ENCODE results near the gene DBX1. TPM values are rescaled to one million over a fixed set of nuclear protein-coding genes. Genes with fewer than 3 reads are reported as not detected.
"Not testable (repeated sequence)": the region's sequence is repeated elsewhere in the genome, so short reads cannot be mapped to it uniquely, and the experiment has no call there.

Gene DBX1
- total RNA-seq, result not detected
- polyA plus RNA-seq, result not detected

GRCh38 chr11:20160425-20161229 is at the start of gene DBX1:
TSS of gene DBX1 (minus strand) at chr11:20160475. CDS start at chr11:20160324, 151 bp downstream.
- Histone ChIP-seq H3K36me3 (ENCODE audit: insufficient read depth) (no peaks in the 10 kb centered on the region), H3K4me3 (ENCODE audit: low read depth, low read length) (no peak within 1 kb of the TSS), H3K4me1 (ENCODE audit: insufficient read depth) (peaks cover 2% of the 10 kb centered on the region), H3K27ac (ENCODE audit: low read depth) (no peak within 1 kb of the TSS)
- WGBS, result 3% methylated on average over 30 of the region's 30 CpGs
- no peak for DNase-seq (ENCODE audit: extremely low spot score)

GRCh38 chr11:20208622-20209111 is 48.4 kb upstream of the DBX1 start:
- H3K4me1 ChIP-seq (ENCODE audit: insufficient read depth), result no peaks in the 10 kb centered on the region
- no peak overlapping the region for H3K4me3 ChIP-seq (ENCODE audit: low read depth, low read length)
- no peaks in the 10 kb centered on the region for H3K36me3 ChIP-seq (ENCODE audit: insufficient read depth)
- no peak for DNase-seq (ENCODE audit: extremely low spot score)
- 17% methylated on average over 16 of the region's 16 CpGs for WGBS
- no peak overlapping the region for H3K27ac ChIP-seq (ENCODE audit: low read depth)

- Histone ChIP-seq H3K36me3 (ENCODE audit: insufficient read depth) (no peaks in the 10 kb centered on the region), H3K27ac (ENCODE audit: low read depth) (no peak overlapping the region), H3K4me3 (ENCODE audit: low read depth, low read length) (no peak overlapping the region), H3K4me1 (ENCODE audit: insufficient read depth) (no peaks in the 10 kb centered on the region)
- DNase-seq (ENCODE audit: extremely low spot score), result no peak
- 6% methylated on average over 33 of the region's 33 CpGs for WGBS
Measured at GRCh38 chr11:20207781-20208621, 47.7 kb upstream of the DBX1 start.

GRCh38 chr11:20205807-20206206 is 45.5 kb upstream of the DBX1 start:
- DNase-seq (ENCODE audit: extremely low spot score), result no peak
- H3K36me3 ChIP-seq (ENCODE audit: insufficient read depth), result no peaks in the 10 kb centered on the region
- H3K27ac ChIP-seq (ENCODE audit: low read depth), result no peak overlapping the region
- no peaks in the 10 kb centered on the region for H3K4me1 ChIP-seq (ENCODE audit: insufficient read depth)
- no peak overlapping the region for H3K4me3 ChIP-seq (ENCODE audit: low read depth, low read length)

GRCh38 chr11:20204681-20205080 is 44.4 kb upstream of the DBX1 start:
- Histone ChIP-seq H3K4me3 (ENCODE audit: low read depth, low read length) (no peak overlapping the region), H3K27ac (ENCODE audit: low read depth) (no peak overlapping the region), H3K36me3 (ENCODE audit: insufficient read depth) (no peaks in the 10 kb centered on the region), H3K4me1 (ENCODE audit: insufficient read depth) (no peaks in the 10 kb centered on the region)
- no peak for DNase-seq (ENCODE audit: extremely low spot score)

- no peak for DNase-seq (ENCODE audit: extremely low spot score)
- H3K4me1 ChIP-seq (ENCODE audit: insufficient read depth), result no peaks in the 10 kb centered on the region
- H3K27ac ChIP-seq (ENCODE audit: low read depth), result no peak overlapping the region
- H3K4me3 ChIP-seq (ENCODE audit: low read depth, low read length), result no peak overlapping the region
- H3K36me3 ChIP-seq (ENCODE audit: insufficient read depth), result no peaks in the 10 kb centered on the region
Measured at GRCh38 chr11:20203831-20204230, 43.6 kb upstream of the DBX1 start.

- Histone ChIP-seq H3K4me3 (ENCODE audit: low read depth, low read length) (no peak overlapping the region), H3K4me1 (ENCODE audit: insufficient read depth) (no peaks in the 10 kb centered on the region), H3K36me3 (ENCODE audit: insufficient read depth) (no peaks in the 10 kb centered on the region), H3K27ac (ENCODE audit: low read depth) (no peak overlapping the region)
- DNase-seq (ENCODE audit: extremely low spot score), result no peak
- WGBS, result 43% methylated on average over 2 of the region's 2 CpGs
Measured at GRCh38 chr11:20201231-20201630, 41.0 kb upstream of the DBX1 start.

- H3K36me3 ChIP-seq (ENCODE audit: insufficient read depth); H3K4me1 ChIP-seq (ENCODE audit: insufficient read depth); H3K27ac ChIP-seq (ENCODE audit: low read depth); H3K4me3 ChIP-seq (ENCODE audit: low read depth, low read length); DNase-seq (ENCODE audit: extremely low spot score): not testable (repeated sequence)
- 16% methylated on average over 5 of the region's 5 CpGs for WGBS
Measured at GRCh38 chr11:20200331-20200955, 40.2 kb upstream of the DBX1 start.

- no peak for DNase-seq (ENCODE audit: extremely low spot score)
- Histone ChIP-seq H3K36me3 (ENCODE audit: insufficient read depth) (no peaks in the 10 kb centered on the region), H3K27ac (ENCODE audit: low read depth) (no peak overlapping the region), H3K4me1 (ENCODE audit: insufficient read depth) (no peaks in the 10 kb centered on the region), H3K4me3 (ENCODE audit: low read depth, low read length) (no peak overlapping the region)
- 31% methylated on average over 2 of the region's 2 CpGs for WGBS
Measured at GRCh38 chr11:20197881-20198280, 37.6 kb upstream of the DBX1 start.

GRCh38 chr11:20194470-20194869 is 34.2 kb upstream of the DBX1 start:
- 63% methylated on average over 2 of the region's 2 CpGs for WGBS
- Histone ChIP-seq H3K4me1 (ENCODE audit: insufficient read depth) (no peaks in the 10 kb centered on the region), H3K27ac (ENCODE audit: low read depth) (no peak overlapping the region), H3K36me3 (ENCODE audit: insufficient read depth) (no peaks in the 10 kb centered on the region), H3K4me3 (ENCODE audit: low read depth, low read length) (no peak overlapping the region)
- DNase-seq (ENCODE audit: extremely low spot score), result no peak

GRCh38 chr11:20193307-20193706 is 33.0 kb upstream of the DBX1 start:
- no peaks in the 10 kb centered on the region for H3K4me1 ChIP-seq (ENCODE audit: insufficient read depth)
- H3K4me3 ChIP-seq (ENCODE audit: low read depth, low read length), result no peak overlapping the region
- WGBS, result 36% methylated on average over 3 of the region's 3 CpGs
- no peaks in the 10 kb centered on the region for H3K36me3 ChIP-seq (ENCODE audit: insufficient read depth)
- H3K27ac ChIP-seq (ENCODE audit: low read depth), result no peak overlapping the region
- DNase-seq (ENCODE audit: extremely low spot score), result no peak

GRCh38 chr11:20192641-20193040 is 32.4 kb upstream of the DBX1 start:
- Histone ChIP-seq H3K36me3 (ENCODE audit: insufficient read depth) (no peaks in the 10 kb centered on the region), H3K27ac (ENCODE audit: low read depth) (no peak overlapping the region), H3K4me1 (ENCODE audit: insufficient read depth) (no peaks in the 10 kb centered on the region), H3K4me3 (ENCODE audit: low read depth, low read length) (no peak overlapping the region)
- DNase-seq (ENCODE audit: extremely low spot score), result no peak

GRCh38 chr11:20192151-20192550 is 31.9 kb upstream of the DBX1 start:
- no peaks in the 10 kb centered on the region for H3K36me3 ChIP-seq (ENCODE audit: insufficient read depth)
- no peak overlapping the region for H3K4me3 ChIP-seq (ENCODE audit: low read depth, low read length)
- H3K4me1 ChIP-seq (ENCODE audit: insufficient read depth), result no peaks in the 10 kb centered on the region
- H3K27ac ChIP-seq (ENCODE audit: low read depth), result no peak overlapping the region
- WGBS, result 57% methylated on average over 2 of the region's 2 CpGs
- no peak for DNase-seq (ENCODE audit: extremely low spot score)

- WGBS, result 87% methylated on average over 2 of the region's 2 CpGs
- no peaks in the 10 kb centered on the region for H3K36me3 ChIP-seq (ENCODE audit: insufficient read depth)
Measured at GRCh38 chr11:20178976-20179375, 18.7 kb upstream of the DBX1 start.

More at GRCh38 chr11:20178976-20179375, 18.7 kb upstream of the DBX1 start:
- H3K27ac ChIP-seq (ENCODE audit: low read depth), result no peak overlapping the region
- no peak overlapping the region for H3K4me3 ChIP-seq (ENCODE audit: low read depth, low read length)
- no peaks in the 10 kb centered on the region for H3K4me1 ChIP-seq (ENCODE audit: insufficient read depth)
- DNase-seq (ENCODE audit: extremely low spot score), result no peak
